Activated CD4-positive, CD25-positive, alpha-beta regulatory T cell treated with anti-CD3 and anti-CD28 coated beads, Interleukin-2, amount 50 U/mL, for 16 hours (primary cell): Measurements from ENCODE around the gene IRF7.

Source experiments
- DNase-seq: peaks from one replicate; pipeline ENCODE4 v3.0.0-alpha.2; 2020; ENCODE audit warnings: low read depth, low spot score

Gene IRF7

GRCh38 chr11:640021-640706 lies 24.4 kb upstream of the IRF7 start:
- no peak for DNase-seq

DNA sequence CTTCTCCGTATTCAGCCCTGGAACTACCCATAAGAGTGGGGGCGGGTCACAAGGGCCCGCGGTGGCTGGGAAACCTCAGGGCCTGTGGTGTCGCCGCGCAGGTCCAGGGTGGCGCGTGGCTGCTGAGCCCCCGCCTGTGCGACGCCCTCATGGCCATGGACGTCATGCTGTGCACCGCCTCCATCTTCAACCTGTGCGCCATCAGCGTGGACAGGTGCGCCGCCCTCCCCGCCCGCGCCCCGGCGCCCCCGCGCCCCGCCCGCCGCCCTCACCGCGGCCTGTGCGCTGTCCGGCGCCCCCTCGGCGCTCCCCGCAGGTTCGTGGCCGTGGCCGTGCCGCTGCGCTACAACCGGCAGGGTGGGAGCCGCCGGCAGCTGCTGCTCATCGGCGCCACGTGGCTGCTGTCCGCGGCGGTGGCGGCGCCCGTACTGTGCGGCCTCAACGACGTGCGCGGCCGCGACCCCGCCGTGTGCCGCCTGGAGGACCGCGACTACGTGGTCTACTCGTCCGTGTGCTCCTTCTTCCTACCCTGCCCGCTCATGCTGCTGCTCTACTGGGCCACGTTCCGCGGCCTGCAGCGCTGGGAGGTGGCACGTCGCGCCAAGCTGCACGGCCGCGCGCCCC lies 23.7 kb upstream of the IRF7 start:
- no peak for DNase-seq

- DNase-seq, result no peak
These were observed 23.0 kb upstream of the IRF7 start for GRCh38 chr11:638631-639331.

- no peak for DNase-seq
These were observed 22.1 kb upstream of the IRF7 start for GRCh38 chr11:637593-638521.

GRCh38 chr11:637333-637592 lies 21.5 kb upstream of the IRF7 start:
- DNase-seq, result no peak

DNA sequence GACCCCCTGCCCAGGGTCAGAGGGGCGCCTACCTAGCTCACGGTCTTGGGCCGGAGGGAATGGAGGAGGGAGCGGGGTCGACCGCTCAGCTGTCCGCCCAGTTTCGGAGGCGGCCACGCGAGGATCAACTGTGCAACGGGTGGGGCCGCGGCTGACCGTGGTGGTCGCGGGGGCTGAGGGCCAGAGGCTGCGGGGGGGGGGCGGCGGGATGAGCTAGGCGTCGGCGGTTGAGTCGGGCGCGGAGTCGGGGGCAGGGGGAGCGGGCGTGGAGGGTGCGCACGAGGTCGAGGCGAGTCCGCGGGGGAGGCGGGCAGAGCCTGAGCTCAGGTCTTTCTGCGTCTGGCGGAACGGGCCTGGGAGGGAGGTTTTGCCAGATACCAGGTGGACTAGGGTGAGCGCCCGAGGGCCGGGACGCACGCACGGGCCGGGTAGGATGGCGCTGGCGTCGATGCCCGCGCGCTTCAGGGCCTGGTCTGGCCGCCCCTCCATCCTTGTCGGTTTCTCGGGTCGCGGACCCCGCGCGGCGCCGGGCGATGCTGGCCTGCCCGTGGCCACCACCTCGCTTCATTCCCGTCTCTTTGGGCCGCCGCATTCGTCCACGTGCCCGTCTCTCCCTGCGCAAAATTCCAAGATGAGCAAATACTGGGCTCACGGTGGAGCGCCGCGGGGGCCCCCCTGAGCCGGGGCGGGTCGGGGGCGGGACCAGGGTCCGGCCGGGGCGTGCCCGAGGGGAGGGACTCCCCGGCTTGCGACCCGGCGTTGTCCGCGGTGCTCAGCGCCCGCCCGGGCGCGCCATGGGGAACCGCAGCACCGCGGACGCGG lies 21.0 kb upstream of the IRF7 start, which contains the start of gene DRD4:
Gene DRD4 (plus strand): TSS at position 759 of the 822 bp plus-strand sequence. CDS start 36 bp downstream, at position 795.
- DNase-seq, result no peak

- no peak for DNase-seq
These were observed 20.3 kb upstream of the IRF7 start for GRCh38 chr11:635945-636510.

DNA sequence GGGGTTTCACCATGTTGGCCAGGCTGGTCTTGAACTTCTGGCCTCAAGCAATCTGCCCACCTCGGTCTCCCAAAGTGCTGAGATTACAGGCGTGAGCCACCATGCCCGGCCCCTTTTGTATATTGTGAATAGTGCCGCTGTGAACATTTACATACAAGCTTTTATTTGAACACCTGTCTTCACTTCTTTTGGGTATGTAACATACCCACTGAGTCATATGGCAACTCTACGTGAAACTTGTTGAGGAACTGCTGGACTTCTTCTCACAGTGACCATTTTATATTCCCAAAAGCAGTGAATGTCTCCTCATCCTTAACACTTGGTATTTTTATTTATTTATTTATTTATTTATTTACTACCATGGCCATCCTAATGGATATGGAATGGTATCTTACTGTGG lies 15.1 kb upstream of the IRF7 start:
- DNase-seq, result no peak

- no peak for DNase-seq
These were observed 13.5 kb upstream of the IRF7 start for GRCh38 chr11:629237-629583.

GRCh38 chr11:628056-628455 lies 12.3 kb upstream of the IRF7 start:
- DNase-seq, result no peak

DNA sequence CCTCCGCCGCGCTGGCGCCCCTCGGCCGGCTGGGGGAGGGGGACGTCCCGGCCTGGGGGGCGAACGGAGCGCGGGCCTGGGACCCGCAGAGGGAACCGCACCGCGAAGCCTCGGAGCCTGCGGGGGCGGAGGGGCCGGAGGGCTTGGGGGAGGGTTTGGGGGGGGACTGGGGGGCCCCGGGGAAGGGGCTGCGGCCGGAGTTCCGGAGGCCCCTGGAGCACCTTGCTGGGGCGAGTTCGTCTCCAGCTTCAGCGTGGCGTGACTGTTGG lies 11.5 kb upstream of the IRF7 start:
- no peak for DNase-seq

DNA sequence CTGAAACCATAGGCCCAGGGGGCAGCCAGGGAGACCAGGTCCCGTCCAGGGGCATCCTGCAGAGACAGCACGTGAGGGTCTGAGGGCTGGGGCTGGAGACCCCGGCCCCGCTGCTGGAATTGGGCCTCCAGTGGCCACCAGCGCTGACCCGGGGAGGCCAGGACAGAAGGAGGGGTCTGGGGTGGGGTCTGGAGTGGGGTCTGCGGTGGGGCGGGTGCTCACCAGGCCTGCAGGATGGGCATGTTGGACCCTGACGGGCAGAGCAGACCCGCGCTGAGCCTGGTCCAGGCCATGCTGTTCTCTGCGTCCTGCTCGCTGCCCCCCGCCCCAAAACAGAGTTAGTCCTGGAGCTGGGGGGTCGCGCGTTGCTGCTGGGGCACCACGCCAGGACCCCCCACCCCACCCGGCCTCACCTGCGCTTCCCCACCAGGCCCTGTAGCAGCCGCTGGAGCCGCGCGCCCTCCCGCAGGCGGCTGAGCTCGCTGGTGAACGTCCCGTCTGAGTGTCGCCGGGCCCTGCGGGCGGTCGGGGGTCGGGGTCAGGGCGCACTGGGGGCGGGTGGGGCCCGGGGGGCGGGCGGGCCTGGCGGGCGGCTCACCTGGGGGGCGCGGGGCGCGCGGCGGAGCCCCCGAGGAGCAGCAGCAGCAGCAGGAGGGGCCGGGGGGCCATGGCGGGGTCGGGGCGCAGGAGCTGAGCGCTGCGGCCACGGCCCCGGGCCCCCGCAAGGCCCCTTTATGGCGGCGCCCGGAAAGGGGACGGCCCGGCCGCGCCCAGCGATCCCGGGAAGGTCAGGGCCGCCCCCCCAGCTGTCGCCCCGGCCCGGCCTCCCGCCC lies 10.9 kb upstream of the IRF7 start, which contains the start of gene SCT:
Gene SCT (minus strand): TSS at position 707 of the 833 bp plus-strand sequence. CDS start 38 bp downstream, at position 669.
- DNase-seq, result no peak

DNA sequence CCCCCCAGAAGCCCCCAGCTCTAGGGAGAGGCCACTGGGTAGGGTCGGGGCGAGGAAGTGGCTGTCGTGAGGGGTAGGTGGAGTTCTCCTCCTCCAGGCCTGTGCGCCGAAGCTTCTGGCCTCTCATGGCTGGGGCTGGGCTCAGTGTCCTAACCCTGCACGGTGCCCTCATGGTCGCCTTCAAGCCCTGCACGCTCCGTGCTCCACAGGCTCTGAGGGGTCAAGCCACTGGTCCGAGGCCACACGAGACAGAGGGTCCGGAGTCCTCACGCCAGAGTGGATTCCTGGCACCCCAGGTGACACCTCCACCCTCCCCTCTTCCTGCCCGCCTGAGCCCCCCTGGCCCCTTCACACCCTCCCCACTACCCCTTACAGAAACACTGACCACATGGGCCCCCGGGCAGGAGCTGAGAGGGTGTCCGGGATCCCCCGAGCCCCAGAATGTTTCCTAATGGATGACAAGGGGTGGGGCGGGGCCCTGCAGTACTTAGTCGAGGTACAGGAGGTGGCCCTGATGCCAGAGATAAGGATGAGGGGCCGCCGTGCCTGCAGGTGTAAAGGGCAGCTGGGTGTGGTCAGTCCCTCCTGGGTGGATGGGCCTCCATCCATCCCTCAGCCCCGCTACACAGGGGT lies 10.0 kb upstream of the IRF7 start:
- no peak for DNase-seq

DNA sequence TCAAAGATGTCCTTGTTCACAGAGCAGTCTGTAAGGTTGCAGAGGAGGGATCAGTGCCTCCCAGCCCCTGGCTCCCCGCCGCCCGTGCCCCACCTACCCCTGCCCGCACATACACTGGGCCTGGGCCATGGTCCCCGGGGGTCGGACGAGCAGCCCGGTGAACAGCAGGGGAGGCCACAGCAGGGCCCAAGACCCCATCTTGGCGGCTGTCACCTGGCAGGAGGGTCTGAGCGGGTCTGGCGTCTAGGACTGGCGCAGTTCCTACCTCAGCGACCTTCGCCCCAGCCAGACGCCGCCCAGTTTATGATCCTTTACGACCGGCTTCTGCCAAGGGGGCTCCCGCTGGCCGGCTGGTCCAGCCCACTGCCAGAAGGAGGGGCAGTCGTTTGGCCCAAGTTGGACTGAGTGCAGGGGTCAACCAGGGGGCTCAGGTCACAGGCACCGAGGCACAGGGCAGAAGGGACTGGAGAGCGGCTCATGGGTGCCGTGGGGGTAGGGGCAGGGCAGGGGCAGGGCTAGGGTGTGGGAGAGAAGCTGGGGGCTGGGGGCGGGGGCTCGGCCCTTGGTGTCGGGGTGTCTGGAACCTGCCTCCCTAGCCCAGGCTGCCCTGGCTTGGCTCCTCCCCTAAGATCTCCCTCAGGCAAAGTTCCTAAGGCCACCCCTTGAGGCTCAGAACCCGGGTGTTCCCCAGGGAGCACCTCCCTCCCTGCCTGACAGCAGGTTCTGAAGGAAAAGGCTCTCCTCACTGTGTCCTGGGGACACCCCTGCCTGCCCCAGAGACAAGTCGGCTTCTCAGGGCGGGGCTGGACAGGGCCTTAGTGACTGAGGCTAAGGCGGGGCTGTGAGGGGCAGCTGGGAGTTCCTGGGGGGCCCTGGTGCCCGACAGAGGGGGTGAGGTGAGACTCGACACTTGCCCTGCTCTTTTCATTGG lies 9.2 kb upstream of the IRF7 start, which contains the start of gene CDHR5:
Gene CDHR5 (minus strand): TSS at position 251 of the 931 bp plus-strand sequence. CDS start 53 bp downstream, at position 198.
- DNase-seq, result no peak

GRCh38 chr11:623999-624704 lies 8.4 kb upstream of the IRF7 start:
- DNase-seq, result no peak

- DNase-seq, result no peak
These were observed 7.7 kb upstream of the IRF7 start for GRCh38 chr11:623349-623869.

DNA sequence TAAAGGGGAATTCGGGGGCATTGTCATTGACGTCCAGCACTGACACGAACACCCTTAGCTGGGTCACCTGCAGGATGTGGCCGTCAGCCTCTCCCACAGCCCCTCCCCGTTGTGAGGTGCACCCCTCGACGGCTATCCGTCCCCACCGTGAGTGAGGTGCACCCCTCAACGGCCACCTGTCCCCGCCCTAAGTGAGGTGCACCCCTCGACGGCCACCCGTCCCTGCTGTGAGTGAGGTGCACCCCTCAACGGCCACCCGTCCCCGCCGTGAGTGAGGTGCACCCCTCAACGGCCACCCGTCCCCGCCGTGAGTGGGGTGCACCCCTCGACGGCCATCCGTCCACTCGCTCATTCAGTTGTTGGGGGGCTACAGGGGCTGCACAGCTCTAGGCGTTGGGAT lies 6.1 kb upstream of the IRF7 start:
- no peak for DNase-seq
